CD4-positive, alpha-beta T cell treated with Interleukin-17A for 4 hours (primary cell): ENCODE results near the gene ZMAT2.
"Not testable (repeated sequence)": the region's sequence is repeated elsewhere in the genome, so short reads cannot be mapped to it uniquely, and the experiment has no call there.

ENCODE experiments used
- DNase-seq: peaks from one replicate; pipeline ENCODE4 v3.0.0-alpha.2; 2020; ENCODE audit warnings: mixed read lengths

Gene ZMAT2, protein sequence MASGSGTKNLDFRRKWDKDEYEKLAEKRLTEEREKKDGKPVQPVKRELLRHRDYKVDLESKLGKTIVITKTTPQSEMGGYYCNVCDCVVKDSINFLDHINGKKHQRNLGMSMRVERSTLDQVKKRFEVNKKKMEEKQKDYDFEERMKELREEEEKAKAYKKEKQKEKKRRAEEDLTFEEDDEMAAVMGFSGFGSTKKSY

GRCh38 chr5:140700177-140701144 lies at the start of gene ZMAT2:
TSS of gene ZMAT2 (plus strand) at chr5:140700447. CDS start at chr5:140700461, 14 bp downstream.
- DNase-seq = peak; percentile 93

GRCh38 chr5:140658870-140659269 lies 41.4 kb upstream of the ZMAT2 start:
- DNase-seq = no peak

GRCh38 chr5:140660371-140660770 lies 39.9 kb upstream of the ZMAT2 start:
- DNase-seq = not testable (repeated sequence)

- no peak for DNase-seq
Observed at GRCh38 chr5:140664030-140664358, 36.3 kb upstream of the ZMAT2 start.

- peak; percentile 98 for DNase-seq
Observed at GRCh38 chr5:140664359-140665119, 35.7 kb upstream of the ZMAT2 start, which contains the start of gene WDR55. TSS of gene WDR55 (plus strand) at chr5:140664904. CDS start at chr5:140664913, 9 bp downstream.

- not testable (repeated sequence) for DNase-seq
Observed at GRCh38 chr5:140671035-140671434, 29.2 kb upstream of the ZMAT2 start.

- DNase-seq = no peak
Observed at GRCh38 chr5:140671472-140672125, 28.6 kb upstream of the ZMAT2 start.

- DNase-seq = peak; percentile 37
Observed at GRCh38 chr5:140672455-140673186, 27.6 kb upstream of the ZMAT2 start.

DNA sequence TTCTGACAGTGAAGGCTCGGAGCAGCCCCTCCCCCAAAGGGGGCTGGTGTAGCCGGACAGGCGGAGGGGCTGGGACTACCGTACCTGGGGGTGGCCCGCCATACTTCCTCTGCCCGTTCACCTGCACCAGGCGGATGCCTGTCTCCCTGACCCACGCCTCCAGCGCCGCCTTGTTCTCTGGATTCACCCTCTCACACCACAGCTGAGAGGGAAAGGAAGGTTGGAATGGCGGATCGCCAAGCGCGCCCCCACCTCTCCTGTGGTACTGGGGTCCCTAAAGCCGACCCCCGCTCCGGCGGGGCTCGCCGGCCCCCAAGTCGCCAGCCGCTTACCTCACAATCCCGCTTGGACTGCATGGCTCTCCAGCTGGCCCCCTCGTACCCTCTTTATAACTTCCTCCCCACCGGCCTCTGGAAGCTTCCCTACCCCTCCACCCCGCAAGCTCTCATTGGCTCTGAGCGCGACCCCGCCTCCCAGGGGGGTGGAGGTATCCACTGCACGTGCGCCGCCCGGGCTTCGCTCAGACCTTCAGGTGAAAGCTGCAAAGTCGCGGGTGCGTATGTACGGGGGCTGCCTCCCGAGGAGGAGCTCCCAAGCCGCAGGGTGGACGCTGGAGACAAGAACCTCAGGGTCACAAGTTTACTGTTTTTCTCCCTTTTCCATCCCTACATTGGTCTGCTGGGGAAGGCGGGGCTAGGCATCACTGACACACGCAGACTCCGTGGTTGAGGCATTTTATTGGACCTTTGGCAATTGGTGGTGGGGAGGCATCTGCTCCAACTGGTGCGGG lies 26.9 kb upstream of the ZMAT2 start, which contains the start of gene DND1:
Gene DND1, minus strand, starts transcription at position 390 of the 790 bp plus-strand sequence. Its CDS starts 34 bp downstream, at position 356.
- DNase-seq = no peak

DNA sequence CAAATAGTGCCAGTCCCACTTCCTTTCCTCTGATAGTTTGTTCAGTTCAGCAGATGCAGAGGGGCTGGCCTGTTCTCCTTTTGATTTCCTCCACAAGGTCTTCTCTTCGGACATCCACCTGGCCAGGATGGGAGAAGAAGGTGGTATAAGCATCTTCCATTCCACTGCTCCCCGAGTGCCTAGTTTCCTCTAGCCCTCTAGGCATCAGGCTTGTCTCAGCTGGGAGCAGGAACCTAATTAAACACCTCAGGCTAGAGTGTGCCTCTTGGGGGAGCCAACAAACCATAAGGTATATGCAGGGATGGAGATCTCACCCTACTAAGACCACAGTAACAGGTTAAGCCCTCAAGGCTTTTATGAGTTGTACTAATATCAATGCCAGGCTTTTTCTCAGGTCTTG lies 26.0 kb upstream of the ZMAT2 start:
- DNase-seq = no peak

DNA sequence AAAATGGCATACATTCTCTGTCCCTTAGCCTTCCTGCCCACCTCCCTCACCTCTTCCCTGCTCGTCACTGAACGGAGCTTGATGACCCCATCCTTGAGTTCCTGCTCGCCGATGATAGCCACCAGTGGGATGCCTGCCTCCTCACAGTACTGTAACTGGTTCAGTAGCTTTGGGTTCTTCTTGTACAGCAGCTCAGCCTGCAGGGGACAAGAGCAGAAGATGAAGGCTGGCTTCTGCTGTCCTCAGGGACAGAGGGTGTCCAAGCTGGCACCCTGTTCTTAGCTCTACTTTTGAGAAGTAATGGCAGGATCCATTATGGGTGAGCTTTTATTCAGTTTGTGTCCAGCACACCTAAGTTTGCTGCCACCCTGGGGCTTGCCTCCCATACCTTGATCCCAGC lies 25.6 kb upstream of the ZMAT2 start:
- DNase-seq = no peak

GRCh38 chr5:140677947-140678346 lies 22.3 kb upstream of the ZMAT2 start:
- DNase-seq = no peak

GRCh38 chr5:140678993-140679392 lies 21.3 kb upstream of the ZMAT2 start:
- no peak for DNase-seq

- no peak for DNase-seq
Observed at GRCh38 chr5:140690376-140690932, 9.8 kb upstream of the ZMAT2 start.

- DNase-seq = peak; percentile 86
Observed at GRCh38 chr5:140690941-140691924, 9.0 kb upstream of the ZMAT2 start, which contains the start of the genes HARS1 and HARS2. TSS of gene HARS1 (minus strand) at chr5:140691370. CDS start at chr5:140691304, 66 bp downstream. TSS of gene HARS2 (plus strand) at chr5:140691455. CDS start at chr5:140691649, 194 bp downstream.

DNA sequence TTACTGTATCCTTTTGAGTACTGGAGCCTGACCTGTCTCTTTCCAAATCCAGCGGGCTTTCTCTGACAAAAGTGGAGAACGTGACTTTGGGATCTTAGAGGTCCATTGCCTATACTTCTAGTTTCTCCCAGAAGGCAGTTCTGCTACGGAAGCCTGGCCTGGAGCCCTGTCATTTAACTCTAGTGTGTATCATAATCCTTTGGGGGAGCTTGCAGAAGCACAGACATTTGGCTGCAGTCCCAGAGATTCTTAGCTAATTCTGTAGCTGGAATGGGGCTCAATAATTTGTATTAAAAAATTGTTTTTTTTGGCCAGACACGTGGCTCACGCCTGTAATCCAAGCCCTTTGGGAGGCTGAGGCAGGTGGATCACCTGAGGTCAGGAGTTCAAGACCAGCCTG lies 6.0 kb upstream of the ZMAT2 start:
- no peak for DNase-seq

DNA sequence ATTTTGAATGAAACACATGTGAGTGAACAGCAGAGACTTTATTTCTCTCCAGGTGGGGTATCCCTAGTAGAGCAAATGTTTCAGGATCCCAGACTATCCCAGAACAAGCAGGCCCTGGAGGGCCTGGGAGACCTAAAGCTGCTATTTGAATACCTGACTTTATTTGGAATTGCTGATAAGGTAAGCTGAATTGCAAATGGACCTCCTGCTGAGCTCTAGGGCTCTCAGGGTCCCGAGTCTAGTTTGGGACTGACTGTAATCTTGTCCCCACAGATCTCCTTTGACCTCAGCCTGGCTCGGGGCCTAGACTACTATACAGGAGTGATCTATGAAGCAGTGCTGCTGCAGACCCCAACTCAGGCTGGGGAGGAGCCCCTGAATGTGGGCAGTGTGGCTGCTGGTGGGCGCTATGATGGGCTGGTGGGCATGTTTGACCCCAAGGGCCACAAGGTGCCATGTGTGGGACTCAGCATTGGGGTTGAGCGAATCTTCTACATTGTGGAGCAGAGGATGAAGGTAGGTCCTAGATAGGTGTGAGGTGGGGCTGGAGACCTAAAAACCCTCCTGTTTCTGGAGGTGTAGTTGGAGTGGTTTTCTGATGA lies 3.3 kb upstream of the ZMAT2 start:
- no peak for DNase-seq

DNA sequence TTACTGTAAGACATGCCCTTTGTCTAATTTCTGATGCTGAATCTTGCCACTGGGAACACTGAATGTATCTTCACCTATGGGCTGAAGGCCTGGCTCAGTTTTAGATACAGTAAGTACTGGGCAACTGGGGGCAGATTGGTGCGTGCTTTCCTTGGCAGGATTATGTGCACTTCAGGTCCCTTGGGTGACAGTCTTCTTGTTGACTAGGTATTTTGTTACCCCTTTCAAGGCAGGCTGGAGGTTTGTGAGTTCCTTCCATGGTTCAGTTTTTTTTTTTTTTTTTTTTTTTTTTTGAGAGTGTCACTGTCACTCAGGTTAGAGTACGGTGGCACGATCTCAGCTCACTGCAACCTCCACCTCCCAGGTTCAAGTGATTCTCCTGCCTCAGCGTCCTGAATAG lies 7.6 kb downstream of the ZMAT2 start:
- no peak for DNase-seq

GRCh38 chr5:140708787-140709186 lies 8.5 kb downstream of the ZMAT2 start:
- DNase-seq = not testable (repeated sequence)
